T follicular helper cell (primary cell): Measurements from ENCODE around the gene CCDC18.
"Not testable (repeated sequence)": the region's sequence is repeated elsewhere in the genome, so short reads cannot be mapped to it uniquely, and the experiment has no call there.

ENCODE experiments used
- DNase-seq: peaks from one replicate; pipeline ENCODE4 v3.0.0-alpha.2; 2020; ENCODE audit warnings: low read depth
- total RNA-seq, 2 experiments: gene quantifications; one replicate each; lab custom pipeline; 2026; lab: John Stamatoyannopoulos, UW

Gene CCDC18, protein sequence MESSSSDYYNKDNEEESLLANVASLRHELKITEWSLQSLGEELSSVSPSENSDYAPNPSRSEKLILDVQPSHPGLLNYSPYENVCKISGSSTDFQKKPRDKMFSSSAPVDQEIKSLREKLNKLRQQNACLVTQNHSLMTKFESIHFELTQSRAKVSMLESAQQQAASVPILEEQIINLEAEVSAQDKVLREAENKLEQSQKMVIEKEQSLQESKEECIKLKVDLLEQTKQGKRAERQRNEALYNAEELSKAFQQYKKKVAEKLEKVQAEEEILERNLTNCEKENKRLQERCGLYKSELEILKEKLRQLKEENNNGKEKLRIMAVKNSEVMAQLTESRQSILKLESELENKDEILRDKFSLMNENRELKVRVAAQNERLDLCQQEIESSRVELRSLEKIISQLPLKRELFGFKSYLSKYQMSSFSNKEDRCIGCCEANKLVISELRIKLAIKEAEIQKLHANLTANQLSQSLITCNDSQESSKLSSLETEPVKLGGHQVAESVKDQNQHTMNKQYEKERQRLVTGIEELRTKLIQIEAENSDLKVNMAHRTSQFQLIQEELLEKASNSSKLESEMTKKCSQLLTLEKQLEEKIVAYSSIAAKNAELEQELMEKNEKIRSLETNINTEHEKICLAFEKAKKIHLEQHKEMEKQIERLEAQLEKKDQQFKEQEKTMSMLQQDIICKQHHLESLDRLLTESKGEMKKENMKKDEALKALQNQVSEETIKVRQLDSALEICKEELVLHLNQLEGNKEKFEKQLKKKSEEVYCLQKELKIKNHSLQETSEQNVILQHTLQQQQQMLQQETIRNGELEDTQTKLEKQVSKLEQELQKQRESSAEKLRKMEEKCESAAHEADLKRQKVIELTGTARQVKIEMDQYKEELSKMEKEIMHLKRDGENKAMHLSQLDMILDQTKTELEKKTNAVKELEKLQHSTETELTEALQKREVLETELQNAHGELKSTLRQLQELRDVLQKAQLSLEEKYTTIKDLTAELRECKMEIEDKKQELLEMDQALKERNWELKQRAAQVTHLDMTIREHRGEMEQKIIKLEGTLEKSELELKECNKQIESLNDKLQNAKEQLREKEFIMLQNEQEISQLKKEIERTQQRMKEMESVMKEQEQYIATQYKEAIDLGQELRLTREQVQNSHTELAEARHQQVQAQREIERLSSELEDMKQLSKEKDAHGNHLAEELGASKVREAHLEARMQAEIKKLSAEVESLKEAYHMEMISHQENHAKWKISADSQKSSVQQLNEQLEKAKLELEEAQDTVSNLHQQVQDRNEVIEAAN (N-terminal part only)
- total RNA-seq: 18.5 to 19.4 reads per million in 2 experiments

GRCh38 chr1:93180723-93181613 is at the start of gene CCDC18:
CCDC18 (plus strand) TSS chr1:93180724; CDS start chr1:93183362, 2,638 bp downstream.
- DNase-seq: peak; percentile 46

DNA sequence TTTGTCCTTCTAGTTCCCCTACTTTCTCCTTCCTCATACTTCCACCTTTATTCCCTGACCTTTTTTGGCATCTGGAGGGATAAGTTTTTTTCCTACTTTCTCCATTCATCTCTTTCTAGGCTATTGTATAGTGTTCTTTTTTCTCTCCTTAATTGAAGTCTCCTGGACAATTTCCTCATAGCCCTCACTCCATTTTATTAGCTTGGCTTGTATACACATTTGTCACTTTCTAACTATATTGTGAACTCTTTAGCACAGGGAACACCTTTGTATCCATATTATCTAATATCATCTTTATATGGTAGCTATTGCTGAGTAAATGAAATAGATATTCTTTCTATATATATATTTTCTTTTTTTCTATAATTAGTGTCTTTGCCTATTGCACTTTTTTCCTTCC is 47.9 kb upstream of the CCDC18 start:
- DNase-seq: no peak

- DNase-seq: no peak
These were observed 44.1 kb upstream of the CCDC18 start for GRCh38 chr1:93136445-93136844.

- no peak for DNase-seq
These were observed 42.8 kb upstream of the CCDC18 start for GRCh38 chr1:93137604-93138292.

GRCh38 chr1:93140106-93140505 is 40.4 kb upstream of the CCDC18 start:
- DNase-seq: no peak

DNA sequence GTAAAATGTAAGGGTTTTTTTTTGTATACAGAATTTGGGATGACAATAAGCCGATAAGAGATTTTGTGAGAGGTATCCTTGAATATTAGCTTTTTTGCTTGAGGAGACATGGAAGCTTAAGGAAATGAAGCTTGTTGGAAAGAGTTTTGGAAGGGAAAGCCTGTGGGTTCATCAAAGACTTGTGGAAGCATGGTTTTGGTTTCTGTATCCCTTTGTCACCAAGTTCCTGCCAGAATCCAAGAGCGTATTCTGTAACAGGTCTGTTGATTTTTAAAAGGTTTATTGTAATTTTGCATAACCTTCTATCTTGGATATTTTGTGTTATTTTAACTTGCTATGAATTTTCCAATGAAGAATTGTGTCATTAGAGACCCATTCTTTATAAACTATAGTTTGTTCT is 38.4 kb upstream of the CCDC18 start:
- no peak for DNase-seq

DNA sequence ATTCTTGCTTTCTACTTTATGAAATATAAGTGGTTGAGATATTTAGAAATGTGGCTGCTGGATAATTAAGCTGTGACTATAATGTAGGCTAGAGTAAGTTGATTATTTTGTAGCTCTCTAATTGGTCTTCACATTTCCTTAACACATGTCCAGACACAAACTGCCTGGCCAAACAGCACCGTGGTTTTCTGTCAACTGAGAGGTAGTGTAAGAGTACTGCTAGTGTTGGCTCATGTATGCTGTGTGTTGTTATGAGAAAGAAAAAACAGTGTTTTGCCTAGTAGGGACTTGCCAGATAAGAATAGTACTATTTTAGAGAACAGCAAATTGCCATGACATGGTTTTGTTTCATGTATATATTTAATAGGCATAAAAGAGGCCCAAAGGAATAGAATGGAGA is 37.4 kb upstream of the CCDC18 start:
- no peak for DNase-seq

GRCh38 chr1:93143769-93144168 is 36.8 kb upstream of the CCDC18 start:
- DNase-seq: no peak

GRCh38 chr1:93148001-93148400 is 32.5 kb upstream of the CCDC18 start:
- no peak for DNase-seq

GRCh38 chr1:93150729-93151128 is 29.8 kb upstream of the CCDC18 start:
- DNase-seq: no peak

GRCh38 chr1:93151474-93151873 is 29.1 kb upstream of the CCDC18 start:
- no peak for DNase-seq

- DNase-seq: no peak
These were observed 27.7 kb upstream of the CCDC18 start for GRCh38 chr1:93152835-93153234.

GRCh38 chr1:93154898-93155297 is 25.6 kb upstream of the CCDC18 start:
- no peak for DNase-seq

- DNase-seq: no peak
These were observed 25.2 kb upstream of the CCDC18 start for GRCh38 chr1:93155335-93155734.

- DNase-seq: no peak
These were observed 21.2 kb upstream of the CCDC18 start for GRCh38 chr1:93159337-93159736.

DNA sequence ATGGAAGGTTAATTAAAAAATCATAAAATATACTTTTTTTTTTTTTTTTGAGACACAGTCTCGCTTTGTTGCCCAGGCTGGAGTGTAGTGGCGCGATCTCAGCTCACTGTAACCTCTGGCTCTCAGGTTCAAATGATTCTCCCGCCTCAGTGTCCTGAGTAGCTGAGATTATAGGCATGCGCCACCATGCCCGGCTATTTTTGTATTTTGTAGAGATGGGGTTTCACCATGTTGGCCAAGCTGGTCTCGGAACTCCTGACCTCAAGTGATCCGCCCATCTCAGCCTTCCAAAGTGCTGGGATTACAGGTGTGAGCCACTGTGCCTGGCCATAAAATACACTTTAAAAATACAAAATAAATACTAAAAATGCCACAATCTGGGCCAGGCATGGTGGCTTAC is 17.2 kb upstream of the CCDC18 start:
- DNase-seq: not testable (repeated sequence)

DNA sequence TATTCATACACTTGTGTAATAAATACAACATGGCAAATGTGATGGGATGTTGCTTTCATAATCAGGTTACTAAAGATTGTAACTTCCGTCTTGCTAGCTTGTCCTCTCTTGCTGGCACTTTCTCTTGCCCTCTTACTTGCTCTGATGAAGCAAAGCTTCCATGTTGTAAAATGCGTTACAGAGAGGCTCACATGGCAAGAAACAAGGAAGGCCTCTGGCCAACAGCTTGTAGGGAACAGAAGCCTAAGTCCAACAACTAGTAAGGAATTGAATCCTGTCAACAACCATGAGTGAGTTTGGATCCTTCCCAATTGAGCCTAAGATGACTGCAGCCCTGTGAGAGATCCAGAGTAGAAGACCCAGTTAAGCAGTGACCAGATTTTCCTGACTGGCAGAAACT is 15.7 kb upstream of the CCDC18 start:
- no peak for DNase-seq

- DNase-seq: not testable (repeated sequence)
These were observed 14.6 kb upstream of the CCDC18 start for GRCh38 chr1:93165895-93166294.

DNA sequence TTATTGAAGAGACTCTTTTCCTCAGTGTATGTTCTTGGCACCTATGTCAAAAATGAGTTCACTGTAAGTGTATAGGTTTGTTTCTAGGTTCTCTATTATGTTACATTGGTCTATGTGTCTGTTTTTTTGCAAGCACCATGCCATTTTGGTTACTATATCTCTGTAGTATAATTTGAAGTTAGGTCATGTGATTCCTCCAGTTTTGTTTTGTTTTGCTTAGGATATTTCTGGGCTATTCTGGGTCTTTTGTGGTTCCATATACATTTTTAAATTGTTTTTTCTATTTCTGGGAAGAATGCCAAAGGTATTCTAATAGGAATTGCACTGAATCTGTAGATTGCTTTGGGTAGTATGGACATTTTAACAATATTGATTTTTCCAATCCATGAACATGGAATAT is 13.5 kb upstream of the CCDC18 start:
- no peak for DNase-seq

- DNase-seq: not testable (repeated sequence)
These were observed 10.3 kb upstream of the CCDC18 start for GRCh38 chr1:93170141-93170678.
